T-helper 9 cell (primary cell): ENCODE results near the gene KY.
"Not testable (repeated sequence)": the region's sequence is repeated elsewhere in the genome, so short reads cannot be mapped to it uniquely, and the experiment has no call there.

ENCODE experiments used
- DNase-seq: peaks from one replicate; pipeline ENCODE4 v3.0.0-alpha.2; 2020

The KY gene

DNA sequence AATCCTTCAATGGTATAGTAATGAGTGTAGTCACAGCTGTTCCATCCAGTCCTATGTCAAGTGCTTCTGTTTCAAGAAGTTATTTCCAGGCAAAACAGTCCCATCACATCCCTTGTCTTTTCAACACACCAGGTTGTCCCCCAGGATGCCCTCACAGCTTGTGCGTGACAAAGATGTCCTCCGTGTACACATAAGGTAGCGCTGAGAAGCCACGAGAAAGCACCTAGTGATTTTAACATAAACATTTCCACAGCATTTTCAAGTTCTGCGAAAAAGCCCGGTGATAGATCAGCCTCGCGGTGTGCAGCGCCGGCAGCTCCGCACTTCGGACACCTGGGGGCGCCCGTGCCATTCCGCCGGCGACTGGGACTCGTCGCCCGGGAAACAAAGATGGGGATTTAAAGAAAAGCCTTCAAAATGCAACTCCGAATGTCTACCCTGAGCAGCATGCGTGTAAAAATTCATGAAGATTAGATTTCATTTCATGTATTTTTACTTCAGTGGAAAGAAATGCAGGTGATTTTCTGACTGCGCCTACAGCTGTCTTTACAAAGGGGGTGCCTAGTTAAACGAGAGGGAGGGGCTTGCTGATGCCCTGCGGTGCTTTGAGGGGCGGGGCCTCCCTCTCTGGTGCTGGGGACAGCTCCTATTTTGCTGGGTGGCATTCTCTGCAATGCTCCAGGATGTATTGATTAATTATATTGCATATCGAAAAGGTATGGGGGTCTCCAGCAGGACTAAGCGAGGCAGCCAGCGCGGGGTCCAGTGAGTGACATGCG is 49.9 kb downstream of the KY start:
- peak; percentile 28 for DNase-seq

DNA sequence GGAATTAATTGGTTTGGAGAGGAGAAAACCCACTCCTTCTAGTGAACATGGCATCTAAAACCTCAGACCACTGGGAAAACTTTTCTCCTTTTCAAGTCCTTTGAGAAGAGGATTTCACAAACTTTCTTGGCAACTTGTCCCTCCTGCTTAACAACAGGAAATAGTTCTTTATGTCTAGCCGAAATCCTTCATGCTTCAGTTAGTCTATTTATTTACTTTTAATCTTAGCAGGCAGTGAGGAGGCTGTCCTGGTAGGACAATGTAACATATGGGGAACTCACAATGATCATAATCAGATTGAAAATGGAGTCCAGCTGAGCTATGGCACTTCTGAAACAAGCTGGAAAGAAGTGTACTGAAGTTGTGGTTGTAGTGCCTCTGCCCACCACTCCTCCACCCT is 50.6 kb downstream of the KY start:
- no peak for DNase-seq

GRCh38 chr3:134598763-134599545 is 51.9 kb downstream of the KY start:
- DNase-seq, result no peak

GRCh38 chr3:134597390-134597970 is 53.3 kb downstream of the KY start:
- no peak for DNase-seq

- DNase-seq, result not testable (repeated sequence)
These were observed 55.8 kb downstream of the KY start for GRCh38 chr3:134594986-134595385.

DNA sequence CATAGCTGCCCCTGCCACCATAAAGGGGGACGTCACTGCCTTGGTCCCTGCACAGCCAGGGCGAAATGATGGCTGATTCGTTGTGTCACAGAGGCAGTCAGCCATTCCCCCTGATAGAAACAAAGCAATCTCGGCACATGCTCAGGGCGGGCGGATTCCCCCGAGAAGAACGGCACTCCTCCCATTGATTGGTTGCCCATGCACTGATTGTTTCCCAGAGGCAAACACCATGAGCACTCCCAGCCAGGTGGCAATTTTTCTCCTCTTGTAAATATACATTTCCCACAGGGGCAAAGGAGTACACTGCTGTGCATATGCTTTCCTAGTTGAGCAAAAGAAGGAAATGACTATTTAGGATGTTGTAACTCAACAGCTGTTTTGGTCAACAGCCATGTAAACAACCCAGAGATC is 56.5 kb downstream of the KY start:
- DNase-seq, result no peak

GRCh38 chr3:134592806-134593205 is 58.0 kb downstream of the KY start:
- no peak for DNase-seq

GRCh38 chr3:134590766-134591165 is 60.1 kb downstream of the KY start:
- DNase-seq, result no peak

- no peak for DNase-seq
These were observed 71.6 kb downstream of the KY start for GRCh38 chr3:134579141-134579665.

GRCh38 chr3:134576831-134577230 is 74.0 kb downstream of the KY start:
- DNase-seq, result no peak

GRCh38 chr3:134576426-134576825 is 74.4 kb downstream of the KY start:
- DNase-seq, result no peak

- DNase-seq, result not testable (repeated sequence)
These were observed 80.9 kb downstream of the KY start for GRCh38 chr3:134569899-134570298.

GRCh38 chr3:134568790-134569189 is 82.0 kb downstream of the KY start:
- DNase-seq, result no peak

DNA sequence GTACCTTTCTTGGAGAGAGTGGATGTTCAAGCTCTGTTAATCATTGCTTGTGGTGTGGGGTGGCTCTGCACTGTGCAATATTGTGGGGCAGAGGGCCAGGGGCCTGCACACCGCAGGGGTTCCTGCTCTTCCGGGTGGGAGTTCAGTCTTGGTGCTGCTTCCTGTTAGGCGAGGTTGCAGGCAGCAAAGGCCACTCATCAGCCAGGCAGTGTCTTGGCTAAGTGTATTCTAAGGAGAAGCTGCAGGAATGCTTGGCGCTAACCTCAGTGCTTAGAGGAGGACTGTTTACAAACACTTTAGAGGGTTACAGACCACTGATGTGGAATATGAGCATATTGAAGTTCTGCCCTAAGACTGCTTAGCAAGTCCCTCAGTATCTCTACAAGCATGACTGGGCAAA is 83.2 kb downstream of the KY start:
- DNase-seq, result no peak

DNA sequence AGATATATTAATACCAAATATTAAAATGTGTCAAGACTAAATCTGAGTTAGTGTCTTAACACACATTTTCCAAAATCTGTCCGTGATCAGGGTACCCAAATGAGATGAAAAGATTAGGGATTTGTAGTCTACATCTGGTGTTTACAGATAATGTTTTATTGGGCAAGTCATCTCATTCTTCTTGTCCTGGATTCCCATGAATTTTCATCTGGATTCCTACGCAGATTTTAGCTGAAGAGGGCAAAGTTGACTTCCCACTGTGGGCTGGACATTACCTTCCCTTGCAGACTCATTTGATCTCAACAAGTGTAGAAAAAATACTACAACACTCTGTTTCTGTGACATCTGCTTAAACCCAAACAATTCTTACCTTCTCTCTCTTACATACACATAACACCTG is 85.8 kb downstream of the KY start:
- DNase-seq, result no peak

- DNase-seq, result no peak
These were observed 87.2 kb downstream of the KY start for GRCh38 chr3:134563601-134564000.

GRCh38 chr3:134562055-134562454 is 88.8 kb downstream of the KY start:
- DNase-seq, result no peak

- DNase-seq, result no peak
These were observed 91.2 kb downstream of the KY start for GRCh38 chr3:134559591-134559990.
